WTC11 (cell line): ENCODE data around the gene UGCG. TPM values are rescaled to one million over a fixed set of nuclear protein-coding genes. Genes with fewer than 3 reads are reported as not detected.
A peak's percentile ranks its signal among the peaks of the same experiment; 100 is the strongest.

Experiments used
- ATF1 ChIP-seq: sonication (generic); formaldehyde crosslinking; IDR thresholded peaks from 2 replicates; pipeline ENCODE4 v1.8.1; 2023; ENCODE audit warnings: mild to moderate bottlenecking, moderate library complexity, missing genetic modification reagents
- ELF4 ChIP-seq: sonication (generic); formaldehyde crosslinking; IDR thresholded peaks from 2 replicates; pipeline ENCODE4 v1.8.1; 2022; ENCODE audit warnings: low read depth, mild to moderate bottlenecking, moderate library complexity, missing genetic modification reagents
- ETV6 ChIP-seq: sonication (generic); formaldehyde crosslinking; IDR thresholded peaks from 2 replicates; pipeline ENCODE4 v1.8.1; 2022; ENCODE audit warnings: mild to moderate bottlenecking, missing genetic modification reagents
- FOXK1 ChIP-seq: sonication (generic); formaldehyde crosslinking; IDR thresholded peaks from 2 replicates; pipeline ENCODE4 v1.8.0; 2022; ENCODE audit warnings: mild to moderate bottlenecking, moderate library complexity, missing genetic modification reagents
- FOXP1 ChIP-seq: sonication (generic); formaldehyde crosslinking; IDR thresholded peaks from 2 replicates; pipeline ENCODE4 v1.8.0; 2022; ENCODE audit warnings: missing genetic modification reagents, mild to moderate bottlenecking, moderate library complexity, borderline replicate concordance
- IRF2 ChIP-seq: sonication (generic); formaldehyde crosslinking; IDR thresholded peaks from 2 replicates; pipeline ENCODE4 v1.8.0; 2022; ENCODE audit warnings: low read depth, missing genetic modification reagents, borderline replicate concordance
- JUN ChIP-seq: sonication (generic); formaldehyde crosslinking; IDR thresholded peaks from 2 replicates; pipeline ENCODE4 v1.8.0; 2023; ENCODE audit warnings: mild to moderate bottlenecking, missing genetic modification reagents
- KAT7 ChIP-seq: sonication (generic); formaldehyde crosslinking; IDR thresholded peaks from 2 replicates; pipeline ENCODE4 v1.8.1; 2023; ENCODE audit warnings: missing genetic modification reagents, mild to moderate bottlenecking, borderline replicate concordance
- MYBL2 ChIP-seq: sonication (generic); formaldehyde crosslinking; IDR thresholded peaks from 2 replicates; pipeline ENCODE4 v1.8.1; 2023; ENCODE audit warnings: mild to moderate bottlenecking, moderate library complexity, missing genetic modification reagents
- TCF7 ChIP-seq: sonication (generic); formaldehyde crosslinking; IDR thresholded peaks from 2 replicates; pipeline ENCODE4 v1.8.0; 2022; ENCODE audit warnings: mild to moderate bottlenecking, low read depth, missing genetic modification reagents, moderate library complexity
- ZBTB21 ChIP-seq: sonication (generic); formaldehyde crosslinking; IDR thresholded peaks from 2 replicates; pipeline ENCODE4 v1.8.1; 2023; ENCODE audit warnings: mild to moderate bottlenecking, missing genetic modification reagents, borderline replicate concordance
- ZNF121 ChIP-seq: sonication (generic); formaldehyde crosslinking; IDR thresholded peaks from 2 replicates; pipeline ENCODE4 v1.8.0; 2023; ENCODE audit warnings: missing genetic modification reagents
- ZNF232 ChIP-seq: sonication (generic); formaldehyde crosslinking; IDR thresholded peaks from 2 replicates; pipeline ENCODE4 v1.8.0; 2022; ENCODE audit warnings: mild to moderate bottlenecking, missing genetic modification reagents
- ZNF263 ChIP-seq: sonication (generic); formaldehyde crosslinking; IDR thresholded peaks from 2 replicates; pipeline ENCODE4 v1.8.1; 2022; ENCODE audit warnings: low read depth, mild to moderate bottlenecking, moderate library complexity, missing genetic modification reagents
- ZNF317 ChIP-seq: sonication (generic); formaldehyde crosslinking; IDR thresholded peaks from 2 replicates; pipeline ENCODE4 v1.8.1; 2023; ENCODE audit warnings: low read depth, mild to moderate bottlenecking, moderate library complexity, missing genetic modification reagents, borderline replicate concordance
- total RNA-seq: library from RNA; stranded (reverse); gene quantifications from 3 replicates; pipeline ENCODE4 v1.2.3, GENCODE V29; 2021
- TF ChIP-seq, protein P1 (sequence below): sonication (generic); formaldehyde crosslinking; IDR thresholded peaks from 2 replicates; pipeline ENCODE4 v1.8.1; 2023; ENCODE audit warnings: mild to moderate bottlenecking, missing genetic modification reagents
- TF ChIP-seq, protein P2 (sequence below): fragments of 250-450 bp; sonication (Bioruptor Pico); IDR thresholded peaks from 2 replicates; pipeline ENCODE4 v1.9.0; 2021; ENCODE audit warnings: moderate library complexity, mild to moderate bottlenecking, inconsistent platforms, borderline replicate concordance
- TF ChIP-seq, protein P3 (sequence below): fragments of 250-450 bp; sonication (Bioruptor Pico); IDR thresholded peaks from 2 replicates; pipeline ENCODE4 v2.1.2; 2022; ENCODE audit warnings: mild to moderate bottlenecking, moderate library complexity
- TF ChIP-seq, protein P4 (sequence below): sonication (generic); formaldehyde crosslinking; IDR thresholded peaks from 2 replicates; pipeline ENCODE4 v1.8.0; 2022; ENCODE audit warnings: mild to moderate bottlenecking, missing genetic modification reagents
- TF ChIP-seq, protein P5 (sequence below): sonication (generic); formaldehyde crosslinking; IDR thresholded peaks from 2 replicates; pipeline ENCODE4 v1.8.1; 2022; ENCODE audit warnings: mild to moderate bottlenecking, moderate library complexity, missing genetic modification reagents
- TF ChIP-seq, protein P6 (sequence below): sonication (generic); formaldehyde crosslinking; IDR thresholded peaks from 2 replicates; pipeline ENCODE4 v1.8.0; 2022; ENCODE audit warnings: missing genetic modification reagents
- TF ChIP-seq, protein P7 (sequence below): sonication (generic); formaldehyde crosslinking; IDR thresholded peaks from 2 replicates; pipeline ENCODE4 v1.8.1; 2023; ENCODE audit warnings: mild to moderate bottlenecking, missing genetic modification reagents, moderate library complexity
- TF ChIP-seq, protein P8 (sequence below): fragments of 250-450 bp; sonication (Bioruptor Pico); IDR thresholded peaks from 2 replicates; pipeline ENCODE4 v1.9.0; 2021; ENCODE audit warnings: mild to moderate bottlenecking
- TF ChIP-seq, protein P9 (sequence below): sonication (generic); formaldehyde crosslinking; conservative IDR thresholded peaks from 2 replicates; pipeline ENCODE4 v1.8.1; 2023; ENCODE audit warnings: mild to moderate bottlenecking, low read depth, missing genetic modification reagents, moderate library complexity

Gene UGCG
- total RNA-seq, 1 experiment from 2014 or later: 37.5 TPM

DNA sequence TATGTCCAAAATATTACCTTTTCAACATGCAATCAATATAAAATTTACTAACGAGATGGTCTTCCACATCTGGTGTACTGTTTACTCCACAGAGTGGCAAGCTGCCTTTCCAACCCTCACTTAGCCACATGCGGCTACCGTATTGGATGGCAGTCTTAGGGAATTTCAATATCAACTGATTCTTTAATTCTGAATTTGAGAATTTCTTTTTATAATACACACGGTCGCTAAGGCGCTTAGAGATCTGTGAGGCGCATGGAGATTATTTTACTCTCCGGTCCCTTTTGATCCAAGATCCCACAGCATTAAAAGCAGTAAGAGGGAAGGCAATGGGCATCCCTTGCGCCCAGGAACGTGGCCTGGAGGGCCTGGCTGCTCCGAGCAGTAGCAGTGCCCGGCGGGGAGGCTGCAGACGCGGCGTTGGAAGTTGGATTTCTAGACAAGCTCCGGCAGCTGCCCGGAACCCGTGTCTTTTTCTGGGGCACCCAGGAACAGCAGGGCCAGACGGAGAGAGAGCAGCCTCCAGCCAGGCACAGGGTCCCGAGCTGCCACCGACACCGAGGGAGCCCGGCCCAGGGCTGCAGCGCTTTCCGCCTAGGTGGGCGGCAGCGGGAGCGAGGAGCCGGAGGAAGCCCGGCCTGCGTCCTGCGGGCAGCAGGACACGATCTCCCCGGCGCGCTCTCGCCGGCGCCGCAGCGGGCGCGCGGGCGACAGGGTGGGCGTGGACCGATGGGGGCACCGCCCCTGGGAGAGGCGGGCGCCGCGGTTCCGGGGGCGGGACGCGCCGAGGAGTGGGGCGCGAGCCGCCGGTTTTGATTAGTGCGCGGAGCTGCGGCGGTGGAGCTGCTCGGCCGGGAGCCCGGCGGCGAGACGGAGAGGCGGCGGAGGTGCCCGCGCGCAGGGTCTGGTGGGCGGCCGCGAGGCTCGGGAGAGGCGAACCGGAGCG, at the start of gene UGCG (continued):
- TF ChIP-seq, protein P1, sequence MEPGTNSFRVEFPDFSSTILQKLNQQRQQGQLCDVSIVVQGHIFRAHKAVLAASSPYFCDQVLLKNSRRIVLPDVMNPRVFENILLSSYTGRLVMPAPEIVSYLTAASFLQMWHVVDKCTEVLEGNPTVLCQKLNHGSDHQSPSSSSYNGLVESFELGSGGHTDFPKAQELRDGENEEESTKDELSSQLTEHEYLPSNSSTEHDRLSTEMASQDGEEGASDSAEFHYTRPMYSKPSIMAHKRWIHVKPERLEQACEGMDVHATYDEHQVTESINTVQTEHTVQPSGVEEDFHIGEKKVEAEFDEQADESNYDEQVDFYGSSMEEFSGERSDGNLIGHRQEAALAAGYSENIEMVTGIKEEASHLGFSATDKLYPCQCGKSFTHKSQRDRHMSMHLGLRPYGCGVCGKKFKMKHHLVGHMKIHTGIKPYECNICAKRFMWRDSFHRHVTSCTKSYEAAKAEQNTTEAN: peak; percentile 50; the same call in 1 of the 2 replicates
- TF ChIP-seq, protein P2, sequence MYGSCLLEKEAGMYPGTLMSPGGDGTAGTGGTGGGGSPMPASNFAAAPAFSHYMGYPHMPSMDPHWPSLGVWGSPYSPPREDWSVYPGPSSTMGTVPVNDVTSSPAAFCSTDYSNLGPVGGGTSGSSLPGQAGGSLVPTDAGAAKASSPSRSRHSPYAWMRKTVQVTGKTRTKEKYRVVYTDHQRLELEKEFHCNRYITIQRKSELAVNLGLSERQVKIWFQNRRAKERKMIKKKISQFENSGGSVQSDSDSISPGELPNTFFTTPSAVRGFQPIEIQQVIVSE (CRISPR knock-in tag): no peak
- TF ChIP-seq FOXP1 (CRISPR knock-in tag) (peak; percentile 21; the same call in 1 of the 2 replicates), ZNF317 (CRISPR knock-in tag) (no peak), ZNF232 (peak; percentile 60; the same call in 1 of the 2 replicates), ATF1 (no peak), KAT7 (CRISPR knock-in tag) (no peak), TCF7 (CRISPR knock-in tag) (no peak), ZNF121 (no peak), ETV6 (peak; percentile 88), IRF2 (CRISPR knock-in tag) (no peak), ZNF263 (0 out of 2 replicates have a peak, but pooled peaks have one; percentile 34), FOXK1 (CRISPR knock-in tag) (peak; percentile 38; the same call in 1 of the 2 replicates), JUN (CRISPR knock-in tag) (no peak), ELF4 (no peak), MYBL2 (CRISPR knock-in tag) (no peak; the same call in 1 of the 2 replicates), ZBTB21 (CRISPR knock-in tag) (no peak)
- TF ChIP-seq, protein P3, sequence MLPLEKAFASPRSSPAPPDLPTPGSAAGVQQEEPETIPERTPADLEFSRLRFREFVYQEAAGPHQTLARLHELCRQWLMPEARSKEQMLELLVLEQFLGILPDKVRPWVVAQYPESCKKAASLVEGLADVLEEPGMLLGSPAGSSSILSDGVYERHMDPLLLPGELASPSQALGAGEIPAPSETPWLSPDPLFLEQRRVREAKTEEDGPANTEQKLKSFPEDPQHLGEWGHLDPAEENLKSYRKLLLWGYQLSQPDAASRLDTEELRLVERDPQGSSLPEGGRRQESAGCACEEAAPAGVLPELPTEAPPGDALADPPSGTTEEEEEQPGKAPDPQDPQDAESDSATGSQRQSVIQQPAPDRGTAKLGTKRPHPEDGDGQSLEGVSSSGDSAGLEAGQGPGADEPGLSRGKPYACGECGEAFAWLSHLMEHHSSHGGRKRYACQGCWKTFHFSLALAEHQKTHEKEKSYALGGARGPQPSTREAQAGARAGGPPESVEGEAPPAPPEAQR (CRISPR knock-in tag): no peak
- TF ChIP-seq, protein P4, sequence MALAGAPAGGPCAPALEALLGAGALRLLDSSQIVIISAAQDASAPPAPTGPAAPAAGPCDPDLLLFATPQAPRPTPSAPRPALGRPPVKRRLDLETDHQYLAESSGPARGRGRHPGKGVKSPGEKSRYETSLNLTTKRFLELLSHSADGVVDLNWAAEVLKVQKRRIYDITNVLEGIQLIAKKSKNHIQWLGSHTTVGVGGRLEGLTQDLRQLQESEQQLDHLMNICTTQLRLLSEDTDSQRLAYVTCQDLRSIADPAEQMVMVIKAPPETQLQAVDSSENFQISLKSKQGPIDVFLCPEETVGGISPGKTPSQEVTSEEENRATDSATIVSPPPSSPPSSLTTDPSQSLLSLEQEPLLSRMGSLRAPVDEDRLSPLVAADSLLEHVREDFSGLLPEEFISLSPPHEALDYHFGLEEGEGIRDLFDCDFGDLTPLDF (CRISPR knock-in tag): no peak
- TF ChIP-seq, protein P5, sequence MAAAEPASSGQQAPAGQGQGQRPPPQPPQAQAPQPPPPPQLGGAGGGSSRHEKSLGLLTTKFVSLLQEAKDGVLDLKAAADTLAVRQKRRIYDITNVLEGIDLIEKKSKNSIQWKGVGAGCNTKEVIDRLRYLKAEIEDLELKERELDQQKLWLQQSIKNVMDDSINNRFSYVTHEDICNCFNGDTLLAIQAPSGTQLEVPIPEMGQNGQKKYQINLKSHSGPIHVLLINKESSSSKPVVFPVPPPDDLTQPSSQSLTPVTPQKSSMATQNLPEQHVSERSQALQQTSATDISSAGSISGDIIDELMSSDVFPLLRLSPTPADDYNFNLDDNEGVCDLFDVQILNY (CRISPR knock-in tag): peak; percentile 56
- TF ChIP-seq, protein P6, sequence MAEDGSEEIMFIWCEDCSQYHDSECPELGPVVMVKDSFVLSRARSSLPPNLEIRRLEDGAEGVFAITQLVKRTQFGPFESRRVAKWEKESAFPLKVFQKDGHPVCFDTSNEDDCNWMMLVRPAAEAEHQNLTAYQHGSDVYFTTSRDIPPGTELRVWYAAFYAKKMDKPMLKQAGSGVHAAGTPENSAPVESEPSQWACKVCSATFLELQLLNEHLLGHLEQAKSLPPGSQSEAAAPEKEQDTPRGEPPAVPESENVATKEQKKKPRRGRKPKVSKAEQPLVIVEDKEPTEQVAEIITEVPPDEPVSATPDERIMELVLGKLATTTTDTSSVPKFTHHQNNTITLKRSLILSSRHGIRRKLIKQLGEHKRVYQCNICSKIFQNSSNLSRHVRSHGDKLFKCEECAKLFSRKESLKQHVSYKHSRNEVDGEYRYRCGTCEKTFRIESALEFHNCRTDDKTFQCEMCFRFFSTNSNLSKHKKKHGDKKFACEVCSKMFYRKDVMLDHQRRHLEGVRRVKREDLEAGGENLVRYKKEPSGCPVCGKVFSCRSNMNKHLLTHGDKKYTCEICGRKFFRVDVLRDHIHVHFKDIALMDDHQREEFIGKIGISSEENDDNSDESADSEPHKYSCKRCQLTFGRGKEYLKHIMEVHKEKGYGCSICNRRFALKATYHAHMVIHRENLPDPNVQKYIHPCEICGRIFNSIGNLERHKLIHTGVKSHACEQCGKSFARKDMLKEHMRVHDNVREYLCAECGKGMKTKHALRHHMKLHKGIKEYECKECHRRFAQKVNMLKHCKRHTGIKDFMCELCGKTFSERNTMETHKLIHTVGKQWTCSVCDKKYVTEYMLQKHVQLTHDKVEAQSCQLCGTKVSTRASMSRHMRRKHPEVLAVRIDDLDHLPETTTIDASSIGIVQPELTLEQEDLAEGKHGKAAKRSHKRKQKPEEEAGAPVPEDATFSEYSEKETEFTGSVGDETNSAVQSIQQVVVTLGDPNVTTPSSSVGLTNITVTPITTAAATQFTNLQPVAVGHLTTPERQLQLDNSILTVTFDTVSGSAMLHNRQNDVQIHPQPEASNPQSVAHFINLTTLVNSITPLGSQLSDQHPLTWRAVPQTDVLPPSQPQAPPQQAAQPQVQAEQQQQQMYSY (CRISPR knock-in tag): no peak; the same call in 1 of the 2 replicates
- TF ChIP-seq, protein P7, sequence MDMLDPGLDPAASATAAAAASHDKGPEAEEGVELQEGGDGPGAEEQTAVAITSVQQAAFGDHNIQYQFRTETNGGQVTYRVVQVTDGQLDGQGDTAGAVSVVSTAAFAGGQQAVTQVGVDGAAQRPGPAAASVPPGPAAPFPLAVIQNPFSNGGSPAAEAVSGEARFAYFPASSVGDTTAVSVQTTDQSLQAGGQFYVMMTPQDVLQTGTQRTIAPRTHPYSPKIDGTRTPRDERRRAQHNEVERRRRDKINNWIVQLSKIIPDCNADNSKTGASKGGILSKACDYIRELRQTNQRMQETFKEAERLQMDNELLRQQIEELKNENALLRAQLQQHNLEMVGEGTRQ: peak; percentile 36
- TF ChIP-seq, protein P8, sequence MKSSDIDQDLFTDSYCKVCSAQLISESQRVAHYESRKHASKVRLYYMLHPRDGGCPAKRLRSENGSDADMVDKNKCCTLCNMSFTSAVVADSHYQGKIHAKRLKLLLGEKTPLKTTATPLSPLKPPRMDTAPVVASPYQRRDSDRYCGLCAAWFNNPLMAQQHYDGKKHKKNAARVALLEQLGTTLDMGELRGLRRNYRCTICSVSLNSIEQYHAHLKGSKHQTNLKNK (CRISPR knock-in tag): 0 out of 2 replicates have a peak, but pooled peaks have one; percentile 22
- TF ChIP-seq, protein P9, sequence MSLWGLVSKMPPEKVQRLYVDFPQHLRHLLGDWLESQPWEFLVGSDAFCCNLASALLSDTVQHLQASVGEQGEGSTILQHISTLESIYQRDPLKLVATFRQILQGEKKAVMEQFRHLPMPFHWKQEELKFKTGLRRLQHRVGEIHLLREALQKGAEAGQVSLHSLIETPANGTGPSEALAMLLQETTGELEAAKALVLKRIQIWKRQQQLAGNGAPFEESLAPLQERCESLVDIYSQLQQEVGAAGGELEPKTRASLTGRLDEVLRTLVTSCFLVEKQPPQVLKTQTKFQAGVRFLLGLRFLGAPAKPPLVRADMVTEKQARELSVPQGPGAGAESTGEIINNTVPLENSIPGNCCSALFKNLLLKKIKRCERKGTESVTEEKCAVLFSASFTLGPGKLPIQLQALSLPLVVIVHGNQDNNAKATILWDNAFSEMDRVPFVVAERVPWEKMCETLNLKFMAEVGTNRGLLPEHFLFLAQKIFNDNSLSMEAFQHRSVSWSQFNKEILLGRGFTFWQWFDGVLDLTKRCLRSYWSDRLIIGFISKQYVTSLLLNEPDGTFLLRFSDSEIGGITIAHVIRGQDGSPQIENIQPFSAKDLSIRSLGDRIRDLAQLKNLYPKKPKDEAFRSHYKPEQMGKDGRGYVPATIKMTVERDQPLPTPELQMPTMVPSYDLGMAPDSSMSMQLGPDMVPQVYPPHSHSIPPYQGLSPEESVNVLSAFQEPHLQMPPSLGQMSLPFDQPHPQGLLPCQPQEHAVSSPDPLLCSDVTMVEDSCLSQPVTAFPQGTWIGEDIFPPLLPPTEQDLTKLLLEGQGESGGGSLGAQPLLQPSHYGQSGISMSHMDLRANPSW (CRISPR knock-in tag): no peak
